ENCODE results near the gene PLPP3.

PLPP3 gene

DNA sequence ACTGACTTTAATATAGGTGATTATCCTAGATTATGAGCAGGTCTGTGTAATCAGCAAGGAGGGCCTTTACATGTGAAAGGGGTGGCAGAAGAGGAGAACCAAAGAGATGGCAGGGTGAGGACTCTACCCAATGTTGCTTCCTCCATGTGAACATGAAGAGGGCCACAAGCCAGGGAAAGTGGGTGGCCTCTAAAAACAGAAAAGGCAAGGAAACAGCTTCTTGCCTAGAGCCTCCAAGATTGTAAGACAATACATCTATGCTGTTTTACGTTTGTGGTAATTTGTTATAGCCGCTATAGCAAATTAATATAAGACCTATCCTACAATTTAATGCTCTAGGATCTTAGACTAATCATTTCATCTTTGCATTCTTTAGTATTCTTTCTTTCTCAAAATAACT is 85.5 kb downstream of the PLPP3 start:
- no peak for DNase-seq

DNA sequence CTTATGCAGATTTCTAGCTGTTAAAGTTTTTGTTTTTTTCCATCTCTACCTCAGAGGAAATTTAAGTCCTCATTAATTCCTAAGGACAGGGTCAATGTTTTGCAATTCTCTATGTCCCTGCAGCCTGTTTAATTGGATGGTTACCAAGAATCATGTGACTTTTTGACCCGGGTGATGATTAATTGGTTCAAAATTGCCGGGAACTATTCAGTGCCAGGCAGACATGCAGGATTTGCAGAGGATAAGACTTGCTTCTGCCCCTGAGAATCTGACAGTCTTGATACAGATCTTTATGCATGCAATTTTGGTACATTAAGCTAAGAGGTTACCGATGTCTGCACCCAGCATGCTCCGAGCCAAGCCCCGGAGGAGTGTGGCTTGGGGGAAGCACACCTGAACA is 87.9 kb downstream of the PLPP3 start:
- no peak for DNase-seq

DNA sequence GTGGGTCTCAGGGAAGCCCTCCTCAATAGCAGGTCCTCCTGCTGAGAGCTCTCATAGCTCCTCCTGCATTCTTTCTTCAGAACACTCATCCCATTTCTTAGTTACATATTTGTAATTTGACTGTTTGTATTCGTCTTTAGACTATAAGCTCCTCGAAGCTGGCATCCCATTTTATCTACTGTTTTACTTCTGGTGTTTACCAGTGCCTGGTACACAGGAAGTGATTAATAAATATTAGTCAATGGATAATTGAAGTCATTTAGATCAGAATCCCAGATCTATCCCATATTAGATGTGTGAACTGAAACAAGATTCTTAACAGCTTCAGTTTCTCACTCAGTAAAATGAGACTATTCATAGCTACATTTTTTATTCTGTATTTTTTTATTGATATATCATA is 88.7 kb downstream of the PLPP3 start:
- DNase-seq: no peak

DNA sequence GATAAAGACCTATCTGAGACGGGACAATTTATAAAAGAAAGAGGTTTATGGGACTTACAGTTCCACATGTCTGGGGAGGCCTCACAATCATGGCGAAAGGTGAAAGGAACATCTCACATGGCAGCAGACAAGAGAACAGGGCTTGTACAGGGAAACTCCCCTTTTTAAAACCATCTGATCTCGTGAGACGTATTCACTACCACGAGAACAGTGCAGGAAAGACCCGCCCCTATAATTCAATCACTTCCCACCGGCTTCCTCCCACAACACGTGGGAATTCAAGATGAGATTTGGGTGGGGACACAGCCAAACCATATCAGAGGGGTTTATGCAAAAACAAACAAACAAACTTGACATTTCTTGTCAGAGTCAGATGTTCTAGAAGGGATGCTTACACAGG is 89.7 kb downstream of the PLPP3 start:
- no peak for DNase-seq

DNA sequence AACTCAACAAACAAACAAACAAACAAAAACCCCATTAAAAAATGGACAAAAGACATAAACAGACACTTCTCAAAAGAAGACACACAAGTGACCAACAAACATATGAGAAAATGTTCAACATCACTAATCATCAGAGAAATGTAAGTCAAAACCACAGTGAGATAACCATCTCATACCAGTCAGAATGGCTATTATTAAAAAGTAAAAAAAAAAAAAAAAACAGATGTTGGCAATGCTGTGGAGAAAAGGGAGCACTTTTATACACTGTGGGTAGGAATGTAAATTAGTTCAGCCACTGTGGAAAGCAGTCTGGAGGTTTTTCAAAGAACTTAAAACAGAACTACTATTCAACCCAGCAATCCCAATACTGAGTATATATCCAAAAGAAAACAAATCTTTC is 94.7 kb downstream of the PLPP3 start:
- DNase-seq: no peak

DNA sequence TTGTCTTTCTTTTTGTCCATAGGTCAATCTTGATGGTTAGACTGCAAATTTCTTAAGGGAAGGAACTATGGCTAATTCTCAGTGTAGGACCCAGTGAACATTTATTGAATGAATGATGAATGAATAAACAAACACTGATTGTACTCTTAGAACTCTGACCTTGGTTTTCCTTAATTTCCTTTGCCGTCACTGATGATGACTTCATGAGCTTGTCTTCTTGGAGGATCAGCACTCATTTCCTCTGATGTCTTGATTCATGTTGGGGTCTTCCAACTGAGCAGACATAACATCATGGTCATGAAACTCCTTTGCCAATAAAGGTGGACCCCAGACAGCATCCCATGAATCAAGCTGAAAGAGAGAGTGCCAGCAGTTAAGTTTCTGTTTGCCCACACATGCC is 96.3 kb downstream of the PLPP3 start:
- DNase-seq: no peak

DNA sequence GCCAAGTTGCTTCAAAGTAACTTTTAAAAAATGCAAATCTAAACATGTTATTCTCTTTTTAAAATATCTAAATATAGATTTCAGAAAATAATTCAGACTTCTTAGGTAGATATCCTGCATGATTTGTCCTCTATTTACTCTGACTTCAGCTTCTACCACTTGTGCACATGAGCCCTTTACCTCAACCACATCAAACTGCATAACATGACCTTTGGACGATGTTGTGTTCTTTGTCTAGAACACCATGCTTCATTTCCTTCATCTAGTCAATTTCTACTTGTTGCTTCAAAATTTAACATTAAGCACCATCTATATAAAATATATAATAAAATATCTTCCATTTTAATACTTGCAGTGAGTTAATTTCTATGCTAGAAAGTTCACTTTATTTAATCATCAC is 96.9 kb downstream of the PLPP3 start:
- DNase-seq: no peak

DNA sequence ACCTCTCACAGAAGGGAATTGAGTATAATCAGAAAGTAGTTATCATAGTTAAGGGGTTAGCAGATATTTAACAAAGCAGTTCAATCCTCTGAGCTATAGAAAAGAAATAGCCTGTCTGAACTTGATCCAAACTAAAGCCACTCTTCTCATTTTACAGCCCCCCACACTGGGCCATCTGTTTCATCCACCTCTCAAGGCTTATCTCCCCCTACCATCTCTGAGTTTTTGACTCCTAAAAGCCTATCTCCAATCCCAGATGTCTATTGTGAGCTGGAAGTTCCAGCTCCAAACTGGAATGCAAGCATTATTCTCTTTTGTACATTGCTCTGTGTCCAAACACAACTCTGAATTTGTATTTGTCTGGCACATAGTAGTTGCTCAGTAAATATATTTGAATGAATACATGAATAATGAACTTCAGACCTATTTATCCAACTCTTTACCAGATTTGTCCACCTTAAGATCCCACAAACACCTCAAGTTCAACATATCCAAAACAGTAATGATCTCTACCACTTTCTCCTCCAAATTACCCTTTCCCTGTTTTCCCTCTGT is 98.1 kb downstream of the PLPP3 start:
- DNase-seq: no peak

DNA sequence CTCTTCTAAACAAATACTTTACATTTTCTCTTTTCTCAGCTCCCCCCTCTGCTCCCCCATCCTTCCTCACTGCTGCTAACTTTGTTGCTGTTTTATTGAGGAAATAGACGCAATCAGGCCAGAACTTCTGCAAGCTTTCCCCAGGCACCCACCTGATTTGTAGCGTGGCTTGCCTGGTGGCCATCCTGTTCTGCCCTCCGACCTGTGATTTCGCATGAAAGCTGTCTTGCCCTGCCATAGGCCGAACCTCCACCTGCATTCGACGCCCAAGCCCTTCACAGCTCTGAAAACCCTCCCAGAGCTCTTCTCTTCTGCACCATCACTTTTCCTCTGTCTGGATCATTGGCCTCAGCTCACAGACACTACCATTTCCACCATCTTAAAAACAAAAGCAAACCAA is 100.6 kb downstream of the PLPP3 start:
- DNase-seq: no peak

DNA sequence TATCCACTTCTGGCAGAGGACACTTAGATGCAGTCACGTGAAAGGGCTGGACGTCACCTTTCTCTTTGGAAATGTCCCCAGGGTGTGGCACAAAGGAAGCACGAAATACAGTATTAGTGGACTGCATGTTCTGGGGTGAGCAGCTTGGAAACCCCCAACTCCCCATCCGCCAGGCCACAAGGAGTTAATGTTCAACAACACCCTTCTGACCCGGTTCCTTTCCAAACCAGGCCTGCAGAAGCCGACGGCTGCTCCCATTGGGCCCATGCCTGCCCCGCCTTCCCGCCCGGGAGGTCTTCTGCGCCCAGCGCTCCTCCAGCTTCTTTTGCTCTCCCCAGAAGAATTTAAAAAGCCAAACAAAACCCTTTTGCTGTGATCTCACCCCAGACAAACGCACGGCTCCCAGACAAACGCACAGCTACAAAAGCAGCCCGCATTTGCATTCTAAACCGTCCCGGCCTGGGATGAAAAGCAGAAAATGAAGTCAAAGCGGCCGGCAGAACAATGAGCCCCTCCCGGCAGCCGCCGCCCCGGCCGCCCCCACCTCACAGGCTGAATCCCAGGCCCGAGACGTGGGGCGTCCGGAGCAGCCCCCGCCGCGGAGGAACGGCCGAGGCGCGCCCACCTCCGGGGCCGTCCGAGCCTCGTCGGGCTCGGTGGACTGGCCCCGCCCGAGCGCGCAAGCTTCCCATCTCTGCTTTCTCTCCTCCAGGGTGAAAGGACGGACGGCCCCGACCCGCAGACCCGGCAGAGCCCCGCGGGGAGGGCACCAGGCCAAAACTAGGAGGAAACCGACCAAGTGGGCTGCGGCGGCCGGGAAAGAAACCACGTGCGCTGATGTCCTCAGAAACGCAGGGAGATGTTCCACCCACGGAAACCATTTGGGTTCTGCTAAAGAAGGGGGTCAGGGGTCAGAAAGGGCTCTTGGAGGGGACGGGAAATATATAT is 101.9 kb downstream of the PLPP3 start:
- DNase-seq: no peak

DNA sequence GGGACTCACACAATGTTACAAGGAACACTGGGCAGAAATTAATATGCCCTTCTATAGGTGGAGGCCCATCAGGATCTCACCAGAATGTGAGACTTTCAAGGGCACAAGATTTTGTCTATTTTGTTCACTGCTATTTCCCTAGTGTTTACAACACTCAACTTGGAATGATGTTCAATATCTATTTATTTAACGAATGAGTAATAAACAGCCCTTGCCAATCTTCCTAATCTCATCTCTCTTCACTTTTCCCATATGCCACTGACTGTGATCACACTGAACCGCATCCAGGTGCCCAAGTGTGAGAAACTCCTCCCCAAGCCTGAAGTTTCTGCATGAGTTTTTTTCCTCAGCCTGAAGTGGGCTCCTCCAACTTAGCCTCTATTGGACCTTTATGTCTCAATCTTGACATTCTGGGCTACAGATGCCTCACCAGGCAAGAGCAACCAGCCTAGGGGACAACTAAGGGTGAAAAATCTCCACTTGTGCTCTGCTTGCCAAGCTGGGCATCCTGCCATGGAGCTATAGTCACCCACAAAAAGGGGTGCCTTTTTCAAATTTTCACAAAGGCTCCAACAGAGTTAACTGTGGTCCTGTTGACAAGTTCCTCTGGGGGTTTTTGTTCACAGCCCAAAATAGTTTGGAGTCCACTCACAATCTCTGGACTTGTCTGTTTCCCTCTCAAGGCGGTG is 105.6 kb downstream of the PLPP3 start:
- no peak for DNase-seq

DNA sequence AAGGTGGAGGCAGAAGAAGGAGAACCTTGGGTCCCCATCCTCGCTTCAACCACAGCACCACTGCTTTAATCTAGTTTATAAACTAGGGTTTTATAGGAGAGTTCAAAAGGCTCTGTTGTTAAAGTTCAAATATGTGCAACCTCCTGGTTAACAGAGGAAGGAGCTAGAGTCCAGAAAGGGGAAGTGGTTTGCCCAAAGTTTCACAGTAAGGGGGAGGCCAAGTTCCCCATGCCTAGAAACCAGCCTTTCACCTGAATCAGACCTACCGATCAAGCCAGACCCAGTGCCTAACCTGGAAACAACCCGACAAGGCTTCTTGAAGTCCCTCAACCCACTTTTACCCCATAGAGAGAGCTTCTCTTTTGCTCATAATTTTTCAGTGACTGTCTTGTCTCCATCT is 106.5 kb downstream of the PLPP3 start:
- DNase-seq: no peak

DNA sequence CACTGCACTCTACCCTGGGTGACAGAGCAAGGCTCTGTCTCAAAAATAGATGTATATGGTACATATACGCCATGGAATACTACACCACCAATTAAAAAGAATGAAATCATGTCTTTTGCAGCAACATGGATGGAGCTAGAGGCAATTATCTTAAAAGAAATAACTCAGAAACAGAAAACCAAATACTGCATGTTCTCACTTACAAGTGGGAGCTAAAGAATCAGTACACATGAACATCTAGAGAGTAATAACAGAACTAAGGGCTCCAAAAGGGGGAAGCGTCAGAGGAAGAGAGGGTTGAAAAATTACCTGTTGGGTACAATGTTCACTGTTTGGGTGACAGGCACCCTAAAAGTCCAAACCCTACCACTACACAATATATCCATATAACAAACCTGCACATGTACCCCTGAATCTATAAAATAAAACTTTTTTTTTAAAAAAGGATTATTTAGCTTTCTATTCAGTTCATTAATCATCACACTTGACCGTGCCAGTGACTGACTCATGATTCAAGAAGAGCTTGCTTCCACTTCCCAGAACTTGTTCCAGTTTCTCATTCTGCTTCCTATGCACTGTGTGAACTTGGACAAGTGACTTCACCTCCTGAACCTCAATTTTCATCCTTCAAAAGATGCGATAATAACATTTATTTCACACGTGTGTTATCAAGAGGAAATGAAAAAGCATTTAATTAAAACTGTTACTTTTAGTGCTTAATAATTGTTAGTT is 109.6 kb downstream of the PLPP3 start:
- no peak for DNase-seq

DNA sequence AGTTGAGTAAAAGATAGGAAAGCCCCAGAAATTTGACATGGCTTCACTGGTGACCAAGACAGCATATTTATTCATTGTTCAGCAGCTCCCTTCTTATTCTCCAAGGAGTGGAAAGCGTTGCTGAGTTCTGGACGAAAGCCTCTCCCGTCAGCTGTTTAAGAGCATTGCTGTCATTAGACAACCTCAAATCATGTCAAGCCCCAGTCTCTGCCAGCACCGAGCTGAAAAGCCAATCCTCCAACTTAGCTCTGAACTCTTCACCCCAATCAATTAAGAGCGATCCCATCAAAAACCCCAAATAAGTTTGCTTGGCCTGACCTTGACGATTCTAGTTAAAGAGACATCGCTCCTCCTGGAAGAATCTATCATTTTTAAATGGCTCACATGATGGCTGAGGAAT is 110.8 kb downstream of the PLPP3 start:
- DNase-seq: no peak

DNA sequence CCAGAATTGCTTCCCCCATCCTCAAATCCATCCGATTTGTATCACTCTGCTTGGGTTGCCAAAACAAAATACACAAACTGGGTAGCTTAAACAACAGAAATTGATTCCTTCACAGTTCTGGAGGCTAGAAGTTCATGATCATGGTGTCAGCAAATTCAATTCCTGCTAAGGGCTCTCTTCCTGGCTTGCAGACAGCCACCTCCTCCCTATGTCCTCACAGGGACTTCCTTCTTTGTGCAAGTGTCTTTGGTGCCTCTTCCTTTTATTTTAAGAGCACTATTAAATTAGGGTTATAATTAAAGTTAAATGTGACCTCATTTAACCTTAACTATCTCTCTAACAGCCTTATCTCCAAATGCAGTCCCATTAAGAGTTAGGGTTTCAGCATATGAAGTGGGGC is 112.8 kb downstream of the PLPP3 start:
- no peak for DNase-seq

DNA sequence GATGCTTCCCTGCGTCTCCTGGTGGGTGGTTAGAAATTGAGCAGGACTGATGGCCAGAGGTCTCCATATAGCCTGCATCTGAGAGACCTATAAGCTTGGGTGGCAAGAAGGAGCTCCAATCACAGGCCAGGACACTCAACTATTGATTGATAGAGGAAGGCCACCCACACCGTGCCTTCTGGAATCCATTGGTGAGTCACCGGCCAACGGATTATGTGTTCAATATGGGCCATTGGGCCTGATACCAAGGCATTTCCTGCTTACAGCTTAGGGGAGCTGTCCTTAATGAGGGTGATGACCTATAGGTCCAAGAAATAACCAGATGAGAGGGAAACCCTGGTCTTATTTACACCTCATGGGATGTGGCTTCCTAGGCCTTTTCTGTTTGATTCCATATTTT is 115.1 kb downstream of the PLPP3 start:
- no peak for DNase-seq

DNA sequence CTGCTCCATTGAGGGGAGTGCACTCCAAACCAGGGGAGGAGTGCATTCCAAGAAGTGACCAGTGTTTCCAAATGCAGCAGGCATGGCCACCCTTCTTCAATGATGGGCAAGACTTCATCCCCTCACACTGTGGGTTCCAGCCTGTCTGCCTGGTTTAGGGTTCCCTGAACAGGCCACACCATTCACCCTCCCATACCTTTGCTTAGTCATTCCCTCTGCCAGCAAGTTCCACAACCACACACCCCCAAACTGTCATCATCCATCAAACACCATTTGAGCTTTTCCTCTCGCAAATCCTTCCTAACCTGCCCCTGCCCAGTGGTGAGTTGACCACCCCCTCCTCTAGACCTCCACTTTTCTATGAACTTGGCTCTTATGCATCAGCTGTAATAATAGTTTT is 116.0 kb downstream of the PLPP3 start:
- no peak for DNase-seq

DNA sequence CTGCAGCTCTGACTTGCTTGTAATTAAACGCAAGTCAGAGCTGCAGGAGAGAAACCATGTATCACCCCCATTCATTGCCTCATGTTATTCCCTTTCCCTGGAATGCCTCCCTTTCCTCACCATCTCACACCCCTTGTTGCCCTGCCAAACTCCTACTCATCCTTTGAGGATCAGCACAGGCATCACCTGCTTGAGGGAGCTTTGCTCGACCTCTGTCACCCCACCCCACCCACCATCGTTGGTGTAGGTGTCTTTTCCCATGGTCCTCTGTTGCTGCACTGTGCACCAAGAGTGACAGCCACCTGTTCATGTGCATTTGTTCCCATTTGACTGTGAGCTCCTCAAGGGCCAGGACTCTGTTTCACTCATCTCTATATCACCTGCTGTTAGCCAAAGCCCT is 117.2 kb downstream of the PLPP3 start:
- no peak for DNase-seq

DNA sequence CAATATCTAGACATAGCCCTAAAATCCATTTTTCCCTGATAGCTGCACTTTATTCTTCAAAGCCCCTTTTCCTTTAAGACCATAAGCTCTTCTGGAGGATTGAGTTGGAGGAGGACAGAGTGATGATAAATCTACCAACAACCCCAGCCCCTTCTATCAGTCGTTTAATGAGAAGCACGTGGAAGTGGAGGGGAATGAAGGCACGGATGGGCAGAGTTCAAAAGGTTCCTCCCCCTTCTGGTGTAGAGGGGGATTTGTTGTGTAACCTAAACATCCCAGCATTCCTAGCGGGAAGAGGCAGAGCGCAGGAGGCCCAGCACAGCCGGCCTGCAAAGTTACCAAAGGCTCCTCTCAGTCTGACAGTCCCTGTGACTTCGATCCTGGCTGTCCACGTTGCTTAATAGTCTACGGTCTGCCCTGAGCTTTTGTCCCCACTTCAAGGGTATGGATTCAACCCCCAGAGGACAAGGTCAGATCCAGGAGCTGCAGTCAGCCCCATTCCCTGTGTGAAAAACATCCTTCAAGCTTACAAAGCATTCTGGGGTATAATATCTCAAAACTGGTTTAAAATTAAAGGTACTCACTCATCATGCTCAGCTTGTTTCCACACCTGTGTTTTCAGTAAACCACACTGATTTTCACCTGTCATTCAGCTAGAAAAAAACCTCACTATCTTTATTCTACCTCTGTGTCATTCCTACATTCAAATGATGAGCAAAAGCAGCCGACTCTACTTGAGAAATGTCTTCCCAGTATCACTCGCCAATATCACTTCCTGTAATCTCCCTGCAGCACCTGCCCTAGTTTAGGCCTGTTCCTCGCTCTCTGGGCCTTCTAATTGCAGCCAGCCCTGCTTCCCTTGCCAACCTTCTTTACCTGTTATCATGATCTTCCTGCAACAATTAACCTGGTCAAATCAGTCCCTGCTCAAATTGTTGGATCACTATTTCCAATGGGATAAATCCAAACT is 117.9 kb downstream of the PLPP3 start:
- DNase-seq: no peak

DNA sequence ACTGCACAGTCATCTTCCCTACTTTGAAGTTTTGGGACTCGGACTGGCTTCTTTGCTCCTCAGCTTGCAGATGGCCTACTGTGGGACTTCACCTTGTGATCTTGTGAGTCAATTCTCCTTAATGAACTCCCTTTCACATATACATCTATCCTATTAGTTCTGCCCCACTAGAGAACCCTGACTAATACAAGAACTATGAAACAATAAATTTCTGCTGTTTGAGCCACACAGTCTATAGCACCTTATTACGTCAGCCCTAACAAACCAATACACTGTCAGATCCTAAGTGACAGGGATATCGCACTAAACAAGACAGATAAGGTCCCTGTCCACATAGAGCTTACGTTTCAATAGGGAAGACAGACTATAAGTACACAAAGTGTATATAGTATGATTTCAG is 120.1 kb downstream of the PLPP3 start:
- no peak for DNase-seq

DNA sequence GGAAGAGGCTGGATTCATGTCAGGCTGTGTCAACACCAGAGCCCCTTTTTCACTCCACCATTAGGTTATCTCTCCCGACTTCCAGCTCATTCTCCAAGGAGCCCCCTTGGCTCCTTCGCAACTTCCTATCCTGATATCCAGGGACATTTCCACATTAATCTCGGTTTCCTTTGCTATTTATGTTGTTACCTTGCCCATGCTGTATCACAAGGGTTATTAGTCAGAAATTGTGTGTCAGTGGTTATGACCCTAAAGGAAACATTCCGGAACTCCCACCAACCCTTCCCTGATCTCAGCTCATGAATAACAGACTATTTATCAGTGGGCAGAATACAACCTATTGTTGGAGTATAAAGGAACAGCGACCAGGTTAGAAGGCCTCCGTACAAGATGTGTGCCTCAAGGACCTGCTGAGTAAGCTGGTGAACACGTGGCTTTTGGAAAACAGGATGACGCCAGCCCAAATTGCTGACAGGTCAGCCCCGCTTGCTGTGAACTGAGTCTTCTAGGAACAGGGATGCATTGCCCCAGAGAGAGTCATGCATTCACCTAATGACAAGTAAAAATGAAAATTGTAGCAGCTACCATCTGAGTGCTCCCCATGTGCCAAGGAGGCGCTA is 121.5 kb downstream of the PLPP3 start:
- DNase-seq: no peak

All from stimulated activated CD4-positive, alpha-beta T cell treated with anti-CD3 and anti-CD28 coated beads, Interleukin-4, amount 100 ng/mL, for 24 hours (primary cell).